GM12878 (cell line): Measurements from ENCODE around the gene MGA.

Experiments used
- BHLHE40 ChIP-seq, 2 experiments: fragments of 450-650 bp in 1 of 2; IDR thresholded peaks; 2 replicates each; pipeline ENCODE4 v1.6.1; 2011 to 2017; ENCODE audit warnings: low read depth in 2 of 2, borderline replicate concordance in 1 of 2, improper control_type of control experiment in 1 of 2, low read length in 1 of 2, mild to moderate bottlenecking in 1 of 2
- CTCF ChIP-seq, 3 experiments: IDR thresholded peaks in 2 of 3; conservative IDR thresholded peaks in 1 of 3; 2 replicates each; pipeline ENCODE4 v1.5.1; 2011; ENCODE audit warnings: low read depth in 3 of 3, low read length in 3 of 3, mild to moderate bottlenecking in 3 of 3, control low read depth in 2 of 3, moderate library complexity in 2 of 3, inconsistent platforms in 1 of 3, mixed read lengths in 1 of 3; ENCODE audit not compliant: control insufficient read depth in 2 of 3, insufficient read depth in 1 of 3; ENCODE audit errors: extremely low read depth in 1 of 3
- EED ChIP-seq: sonication (generic); IDR thresholded peaks from 2 replicates; pipeline ENCODE4 v1.6.1; 2016; ENCODE audit warnings: antibody characterized with exemption, low read depth
- EP300 ChIP-seq, 2 experiments: fragments of 150-350 bp in 1 of 2; IDR thresholded peaks; 2 replicates each; pipeline ENCODE4 v1.6.1; 2011 to 2012; ENCODE audit warnings: low read depth in 2 of 2, low read length in 2 of 2, borderline replicate concordance in 1 of 2, improper control_type of control experiment in 1 of 2, inconsistent platforms in 1 of 2; ENCODE audit not compliant: control insufficient read depth in 1 of 2
- HCFC1 ChIP-seq: fragments of 150-350 bp; IDR thresholded peaks from 2 replicates; pipeline ENCODE4 v1.6.1; 2014; ENCODE audit warnings: low read length
- RAD21 ChIP-seq: IDR thresholded peaks from 2 replicates; pipeline ENCODE4 v1.6.1; 2011; ENCODE audit warnings: mild to moderate bottlenecking, low read depth, low read length, moderate library complexity; ENCODE audit not compliant: insufficient read depth
- RB1 ChIP-seq: fragments of 450-650 bp; formaldehyde crosslinking; IDR thresholded peaks from 2 replicates; pipeline ENCODE4 v1.6.1; 2017; ENCODE audit warnings: mild to moderate bottlenecking, borderline replicate concordance
- SKIL ChIP-seq: fragments of 450-650 bp; IDR thresholded peaks from 2 replicates; pipeline ENCODE4 v1.6.1; 2017; ENCODE audit warnings: mild to moderate bottlenecking, low read depth, inconsistent platforms; ENCODE audit not compliant: poor library complexity, severe bottlenecking
- SRF ChIP-seq, 2 experiments: IDR thresholded peaks; 2 replicates each; pipeline ENCODE4 v1.6.1; 2011; ENCODE audit warnings: low read depth in 2 of 2, low read length in 2 of 2, mild to moderate bottlenecking in 1 of 2, moderate library complexity in 1 of 2
- TARDBP ChIP-seq: IDR thresholded peaks from 2 replicates; pipeline ENCODE4 v1.6.1; 2016; ENCODE audit warnings: borderline replicate concordance
- ZNF24 ChIP-seq: fragments of 450-650 bp; IDR thresholded peaks from 2 replicates; pipeline ENCODE4 v1.6.1; 2017; ENCODE audit warnings: antibody characterized with exemption, mild to moderate bottlenecking

DNA sequence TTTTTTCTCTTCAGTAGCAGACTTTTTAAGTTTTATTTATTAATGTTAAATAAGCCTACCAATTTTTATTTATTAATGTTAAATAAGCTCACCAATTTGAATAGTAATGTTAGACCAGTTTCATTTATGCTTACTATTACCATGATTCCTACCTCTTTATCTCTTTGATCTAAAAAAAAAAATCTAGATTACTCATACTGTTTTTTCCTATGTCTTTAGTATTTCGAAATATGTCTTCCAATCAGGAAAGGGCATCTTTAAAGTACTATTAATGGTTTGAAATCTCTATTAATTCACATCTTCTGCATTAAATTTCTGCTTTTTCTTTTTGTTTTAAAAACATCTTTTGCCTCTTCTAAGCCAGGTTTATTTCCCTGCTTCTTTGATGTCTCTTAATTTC, 86.6 kb downstream of the MGA start:
- no peak for TF ChIP-seq EP300 (IDR thresholded peaks at IDR 0.05; ENCODE audit: borderline replicate concordance in 1 of 2, control insufficient read depth in 1 of 2, low read depth in 2 of 2, low read length in 2 of 2)
- TF ChIP-seq BHLHE40 (IDR thresholded peaks at IDR 0.05; ENCODE audit: borderline replicate concordance in 1 of 2, low read depth in 2 of 2, low read length in 1 of 2): no peak
- TF ChIP-seq SRF (IDR thresholded peaks at IDR 0.05; ENCODE audit: low read depth in 2 of 2, low read length in 2 of 2): no peak
- TF ChIP-seq ZNF24: no peak
- no peak for TF ChIP-seq RB1
- no peak for TF ChIP-seq CTCF (IDR thresholded peaks at IDR 0.05 in 2 of 3, conservative IDR thresholded peaks at IDR 0.05 in 1 of 3; ENCODE audit: control insufficient read depth in 2 of 3, extremely low read depth in 1 of 3, insufficient read depth in 1 of 3, low read depth in 3 of 3, low read length in 3 of 3)
- TF ChIP-seq EED: no peak
- TF ChIP-seq RAD21: no peak
- no peak for TF ChIP-seq HCFC1
- TF ChIP-seq SKIL: no peak
- TF ChIP-seq TARDBP: no peak
